GM06990 (cell line): ENCODE measurements around the gene HS3ST3A1.

Experiments used
- DNase-seq: peaks from one replicate; pipeline ENCODE4 v3.0.0-alpha.2; 2011; ENCODE audit not compliant: insufficient read length; ENCODE audit errors: extremely low read depth
- H3K27me3 ChIP-seq: replicated peaks from 2 replicates; pipeline ENCODE4 v1.6.0; 2011; ENCODE audit warnings: low read length; ENCODE audit not compliant: control insufficient read depth, insufficient read depth
- H3K36me3 ChIP-seq: 2 replicates; pipeline ENCODE4 v1.5.1; 2011; ENCODE audit warnings: low read length; ENCODE audit not compliant: control insufficient read depth, insufficient read depth
- H3K4me3 ChIP-seq: replicated peaks from 2 replicates; pipeline ENCODE4 v1.5.1; 2011; ENCODE audit warnings: low read depth, mild to moderate bottlenecking, control low read depth, low read length
- CTCF ChIP-seq: IDR thresholded peaks from 2 replicates; pipeline ENCODE4 v1.5.1; 2011; ENCODE audit warnings: low read length, control low read depth, mild to moderate bottlenecking, inconsistent platforms; ENCODE audit not compliant: insufficient read depth, poor library complexity, severe bottlenecking

Gene HS3ST3A1

GRCh38 chr17:13474073-13474800, 127.5 kb downstream of the HS3ST3A1 start:
- Histone ChIP-seq H3K27me3 (no peaks in the 10 kb centered on the region), H3K36me3 (no peaks in the 10 kb centered on the region), H3K4me3 (no peak overlapping the region)
- no peak for TF ChIP-seq CTCF
- no peak for DNase-seq

- no peak for DNase-seq
- TF ChIP-seq CTCF = no peak
- no peaks in the 10 kb centered on the region for H3K27me3 ChIP-seq
- H3K36me3 ChIP-seq = no peaks in the 10 kb centered on the region
- no peak overlapping the region for H3K4me3 ChIP-seq
Measured at GRCh38 chr17:13465678-13466077, 136.1 kb downstream of the HS3ST3A1 start.

- DNase-seq = no peak
- no peaks in the 10 kb centered on the region for H3K27me3 ChIP-seq
- H3K4me3 ChIP-seq = no peak overlapping the region
- H3K36me3 ChIP-seq = no peaks in the 10 kb centered on the region
- TF ChIP-seq CTCF = no peak
Measured at GRCh38 chr17:13462673-13463124, 139.0 kb downstream of the HS3ST3A1 start.

- no peak for TF ChIP-seq CTCF
- H3K36me3 ChIP-seq = no peaks in the 10 kb centered on the region
- no peak overlapping the region for H3K4me3 ChIP-seq
- no peak for DNase-seq
- no peaks in the 10 kb centered on the region for H3K27me3 ChIP-seq
Measured at GRCh38 chr17:13462146-13462545, 139.6 kb downstream of the HS3ST3A1 start.

- Histone ChIP-seq H3K36me3 (no peaks in the 10 kb centered on the region), H3K4me3 (no peak overlapping the region), H3K27me3 (no peaks in the 10 kb centered on the region)
- no peak for TF ChIP-seq CTCF
- no peak for DNase-seq
Measured at GRCh38 chr17:13460261-13461000, 141.3 kb downstream of the HS3ST3A1 start.
